ENCODE measurements around the gene RPL36AL.
"Not testable (repeated sequence)": the region's sequence is repeated elsewhere in the genome, so short reads cannot be mapped to it uniquely, and the experiment has no call there.

The RPL36AL gene

DNA sequence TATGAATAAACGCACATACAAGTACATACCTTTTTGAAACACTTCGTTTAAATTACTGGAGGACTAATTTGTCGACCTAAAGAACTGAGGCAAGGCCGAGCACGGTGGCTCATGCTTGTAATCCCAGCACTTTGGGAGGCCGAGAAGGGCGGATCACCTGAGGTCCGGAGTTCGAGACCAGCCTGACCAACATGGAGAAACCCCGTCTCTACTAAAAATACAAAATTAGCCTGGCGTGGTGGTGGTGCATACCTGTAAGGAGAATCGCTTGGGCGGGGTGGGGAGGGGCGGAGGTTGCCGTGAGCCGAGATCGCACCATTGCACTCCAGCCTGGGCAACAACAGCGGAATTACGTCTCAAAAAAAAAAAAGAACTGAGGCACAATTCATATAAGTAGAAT, 1.2 kb downstream of the RPL36AL start:
- DNase-seq = not testable (repeated sequence)

DNA sequence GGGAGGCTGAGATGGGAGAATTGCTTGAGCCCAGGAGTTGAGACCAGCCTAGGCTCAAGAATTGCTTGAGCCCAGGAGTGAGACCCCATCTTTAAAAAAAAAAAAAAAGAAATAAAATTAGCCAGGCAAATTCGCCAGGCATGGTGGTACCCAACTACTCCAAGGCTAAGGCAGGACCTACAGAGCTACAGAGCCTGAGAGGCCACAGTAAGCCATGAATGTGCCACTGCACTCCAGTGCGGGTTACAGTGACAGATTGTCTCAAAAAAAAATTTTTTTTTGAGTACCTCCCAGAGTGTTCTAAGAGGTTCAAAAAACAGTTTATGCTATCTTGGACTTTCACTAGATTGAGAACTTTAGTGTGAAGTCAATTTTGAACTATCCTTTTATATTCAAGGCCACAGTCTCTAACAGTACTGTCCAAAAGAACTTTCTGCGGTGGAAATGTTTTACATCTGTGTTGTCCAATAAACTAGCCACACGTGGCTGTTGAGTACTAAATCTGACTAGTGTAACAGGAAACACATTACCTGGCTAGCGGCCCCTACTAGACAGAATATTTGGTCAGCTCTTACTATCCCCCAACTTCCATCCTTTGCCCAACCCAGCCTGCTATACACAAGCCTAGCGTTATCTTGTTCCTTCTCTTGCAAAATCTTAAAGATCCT, 2.4 kb downstream of the RPL36AL start:
- no peak for DNase-seq

DNA sequence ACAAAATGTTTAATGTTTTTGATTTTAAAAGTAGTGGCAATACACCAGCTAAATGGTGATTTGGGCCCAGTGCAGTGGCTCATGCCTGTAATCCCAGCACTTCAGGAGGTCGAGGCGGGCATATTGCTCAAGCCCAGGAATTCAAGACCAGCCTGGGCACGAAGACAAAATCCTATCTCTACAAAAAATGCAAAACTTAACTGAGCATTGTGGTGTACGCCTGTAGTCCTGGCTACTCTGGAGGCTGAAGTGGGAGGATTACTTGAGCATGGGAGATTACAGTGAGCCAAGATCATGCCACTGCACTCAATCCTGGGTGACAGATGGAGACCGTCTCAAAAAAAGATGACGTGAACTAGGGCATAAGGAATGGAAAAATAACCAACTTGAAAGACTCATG, 4.7 kb downstream of the RPL36AL start:
- no peak for DNase-seq

DNA sequence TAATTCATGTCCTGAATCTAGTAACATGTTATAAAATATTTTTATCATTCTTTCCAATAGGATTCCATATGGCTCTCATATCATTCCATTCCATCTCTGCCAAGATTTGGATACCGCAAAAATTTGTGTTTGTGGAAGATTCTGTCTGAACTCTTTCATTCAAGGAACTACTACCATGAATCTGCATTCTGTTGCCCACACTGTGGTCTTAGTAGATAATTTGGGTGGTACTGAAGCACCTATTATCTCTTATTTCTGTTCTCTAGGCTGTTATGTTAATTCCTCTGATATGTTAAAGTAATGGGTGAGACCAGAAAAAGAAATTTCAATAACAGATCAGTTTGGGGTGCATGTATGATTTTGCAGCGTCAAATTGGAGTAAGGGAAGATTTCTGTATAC, 6.2 kb downstream of the RPL36AL start:
- DNase-seq = no peak

DNA sequence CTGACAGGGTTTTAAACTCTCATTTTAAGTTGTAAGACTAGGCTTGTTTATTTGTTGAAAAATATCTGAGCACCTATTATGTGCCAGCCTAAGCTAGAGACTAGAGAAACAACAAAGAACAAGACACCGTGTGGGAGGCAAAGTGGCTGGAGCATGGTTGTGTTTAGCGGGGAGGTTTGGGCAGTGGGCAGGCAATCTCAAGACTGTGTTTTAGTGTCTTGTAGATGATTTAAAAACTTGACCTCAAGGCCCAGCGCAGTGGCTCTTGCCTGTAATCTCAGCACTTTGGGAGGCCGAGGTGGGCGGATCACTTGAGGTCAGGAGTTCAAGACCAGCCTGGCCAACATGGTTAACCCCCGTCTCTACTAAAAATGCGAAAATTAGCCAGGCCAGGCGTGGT, 7.8 kb downstream of the RPL36AL start:
- no peak for DNase-seq

DNA sequence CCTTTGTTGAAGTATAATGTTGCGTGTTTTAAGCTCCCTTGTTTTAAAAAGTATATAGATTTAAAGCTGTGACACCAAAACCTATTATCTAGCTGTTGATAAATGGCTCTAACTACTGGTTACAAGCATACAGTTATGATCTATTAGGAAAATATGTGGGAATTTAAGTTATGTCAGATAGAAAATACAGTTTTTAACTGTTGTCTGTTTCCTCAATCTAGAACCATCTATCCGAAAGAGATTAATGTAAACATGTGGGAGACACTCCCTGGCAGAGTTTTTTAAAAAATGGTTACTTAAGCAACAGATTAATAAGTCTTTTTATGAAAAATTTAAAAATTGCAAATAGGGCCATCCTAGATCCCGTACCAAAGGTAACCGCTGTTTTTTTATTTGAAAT, 8.2 kb downstream of the RPL36AL start:
- no peak for DNase-seq

DNA sequence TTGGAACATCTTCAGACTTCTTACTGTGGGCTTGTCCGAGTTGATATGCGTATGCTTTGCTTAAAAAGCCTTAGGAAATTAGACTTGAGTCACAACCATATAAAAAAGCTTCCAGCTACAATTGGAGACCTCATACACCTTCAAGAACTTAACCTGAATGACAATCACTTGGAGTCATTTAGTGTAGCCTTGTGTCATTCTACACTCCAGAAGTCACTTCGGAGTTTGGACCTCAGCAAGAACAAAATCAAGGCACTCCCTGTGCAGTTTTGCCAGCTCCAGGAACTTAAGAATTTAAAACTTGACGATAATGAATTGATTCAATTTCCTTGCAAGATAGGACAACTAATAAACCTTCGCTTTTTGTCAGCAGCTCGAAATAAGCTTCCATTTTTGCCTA, 12.8 kb downstream of the RPL36AL start:
- no peak for DNase-seq

DNA sequence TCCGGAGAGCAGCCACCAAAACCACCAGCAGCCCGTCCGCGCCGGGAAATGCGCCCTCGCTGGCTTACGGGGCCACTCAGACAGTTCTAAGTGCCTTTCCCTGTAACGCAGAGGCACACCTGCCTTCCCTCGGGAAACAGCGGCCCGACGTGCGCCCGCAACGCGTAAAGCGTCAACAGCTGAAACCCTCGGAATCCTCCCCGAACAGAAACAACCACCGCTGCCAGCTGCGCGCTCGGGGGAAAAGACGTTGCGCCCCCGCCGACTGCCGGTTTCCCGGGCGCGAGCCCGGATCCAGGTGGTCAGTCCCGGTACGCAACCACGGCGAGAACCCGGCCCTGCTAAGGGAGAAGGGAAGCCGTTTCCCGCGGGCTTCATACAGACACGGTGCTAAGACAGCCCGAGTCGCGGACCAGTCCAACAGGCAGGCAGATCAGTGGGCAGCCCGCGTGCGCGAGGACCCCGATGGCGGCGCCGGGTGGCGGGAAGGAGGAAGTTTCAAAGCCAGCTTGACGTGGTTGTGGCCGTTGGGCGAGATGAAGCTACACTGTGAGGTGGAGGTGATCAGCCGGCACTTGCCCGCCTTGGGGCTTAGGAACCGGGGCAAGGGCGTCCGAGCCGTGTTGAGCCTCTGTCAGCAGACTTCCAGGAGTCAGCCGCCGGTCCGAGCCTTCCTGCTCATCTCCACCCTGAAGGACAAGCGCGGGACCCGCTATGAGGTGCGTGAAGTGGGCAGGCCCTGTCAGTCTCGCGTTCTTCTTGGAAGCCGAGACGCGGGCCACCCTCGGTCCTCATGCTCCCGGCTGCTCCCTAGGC, 21.7 kb downstream of the RPL36AL start, which contains the start of gene LRR1:
LRR1 (plus strand) TSS at position 456 of the 816 bp plus-strand sequence; CDS start at position 537, 81 bp downstream.
- DNase-seq = peak; percentile 83 to 88

DNA sequence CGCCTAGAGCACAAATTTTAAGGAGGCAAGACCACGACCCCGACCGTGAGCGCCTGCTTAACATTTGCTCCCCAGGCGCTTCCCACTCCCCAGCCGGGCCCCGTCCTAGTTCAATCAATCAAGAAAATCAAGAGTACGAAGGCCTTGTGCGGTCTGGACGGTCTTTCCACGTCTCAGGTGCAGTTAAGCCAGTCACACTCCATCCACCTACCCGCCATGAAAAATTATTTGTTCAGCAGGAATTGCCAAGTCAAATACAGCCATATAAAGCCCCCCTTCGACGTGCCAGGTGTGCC, 22.3 kb downstream of the RPL36AL start:
- DNase-seq = no peak

DNA sequence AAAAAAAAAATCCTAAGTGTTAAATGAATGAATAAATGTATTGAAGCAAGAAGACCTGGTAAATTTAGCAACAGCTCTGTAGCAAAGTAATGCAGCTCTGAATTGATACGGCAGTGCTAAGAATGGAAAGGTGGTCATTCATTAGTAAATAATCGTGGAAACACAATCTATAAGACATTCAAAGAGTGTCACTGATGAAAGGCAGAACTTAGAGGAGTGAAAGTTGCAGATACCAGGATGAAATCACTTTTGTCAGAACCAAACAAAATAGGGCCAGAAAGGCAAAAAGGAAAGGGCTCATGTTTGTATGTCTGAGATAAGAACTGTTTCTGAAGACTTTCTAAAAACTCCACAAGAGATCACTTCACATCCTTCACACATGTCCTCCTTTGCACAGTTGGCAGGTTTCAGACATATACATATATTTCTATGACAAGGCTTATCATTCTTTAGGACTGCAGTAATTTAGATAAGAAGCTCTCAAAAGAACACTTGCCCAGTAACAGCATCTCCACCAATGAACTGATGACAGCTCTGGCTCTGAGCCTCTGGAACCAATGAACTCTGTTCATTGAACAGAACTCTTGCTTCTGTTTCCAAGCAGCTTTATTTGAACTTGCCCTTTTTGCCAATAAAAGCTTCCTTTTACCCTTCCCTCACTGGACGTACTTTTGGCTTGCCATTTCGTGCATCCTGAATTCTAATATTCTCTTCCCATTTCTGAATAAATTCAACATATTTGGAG, 25.9 kb downstream of the RPL36AL start:
- peak in 1 of 2 donors; percentile 5 for DNase-seq

DNA sequence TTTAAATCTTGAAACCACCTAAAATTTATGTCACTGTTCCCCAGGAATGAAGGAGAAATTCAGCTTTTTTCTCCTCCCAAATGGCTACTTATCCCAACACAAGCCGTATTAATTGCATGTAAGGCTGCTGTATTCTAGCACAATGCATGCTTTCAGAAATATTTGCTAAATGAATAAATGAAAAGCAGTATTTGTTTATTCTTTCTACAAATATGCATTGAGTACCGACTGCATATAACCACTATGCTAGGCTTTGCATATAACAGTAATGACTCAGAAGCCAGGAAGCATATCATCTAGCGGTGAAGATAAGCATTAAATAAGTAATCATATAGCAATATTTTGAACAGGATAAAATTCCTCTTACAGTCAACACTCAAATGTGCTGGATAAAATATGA, 27.4 kb downstream of the RPL36AL start:
- no peak for DNase-seq

DNA sequence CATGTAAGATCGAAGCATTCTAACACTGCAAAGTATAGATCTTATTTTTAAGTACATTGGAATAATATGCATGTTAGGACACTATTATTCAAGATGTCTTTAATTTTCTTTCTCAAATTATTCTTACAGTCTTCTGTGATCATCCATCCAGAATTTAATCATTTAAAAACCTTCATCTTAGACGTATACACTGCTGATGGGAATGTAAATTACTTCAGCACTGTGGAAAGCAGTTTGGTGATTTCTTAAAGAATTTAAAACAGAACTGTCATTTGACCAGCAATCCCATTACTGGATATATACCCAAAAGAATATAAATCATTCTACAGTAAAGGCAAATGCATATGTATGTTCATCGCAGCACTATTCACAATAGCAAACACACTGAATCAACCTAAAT, 31.0 kb downstream of the RPL36AL start:
- DNase-seq = no peak

DNA sequence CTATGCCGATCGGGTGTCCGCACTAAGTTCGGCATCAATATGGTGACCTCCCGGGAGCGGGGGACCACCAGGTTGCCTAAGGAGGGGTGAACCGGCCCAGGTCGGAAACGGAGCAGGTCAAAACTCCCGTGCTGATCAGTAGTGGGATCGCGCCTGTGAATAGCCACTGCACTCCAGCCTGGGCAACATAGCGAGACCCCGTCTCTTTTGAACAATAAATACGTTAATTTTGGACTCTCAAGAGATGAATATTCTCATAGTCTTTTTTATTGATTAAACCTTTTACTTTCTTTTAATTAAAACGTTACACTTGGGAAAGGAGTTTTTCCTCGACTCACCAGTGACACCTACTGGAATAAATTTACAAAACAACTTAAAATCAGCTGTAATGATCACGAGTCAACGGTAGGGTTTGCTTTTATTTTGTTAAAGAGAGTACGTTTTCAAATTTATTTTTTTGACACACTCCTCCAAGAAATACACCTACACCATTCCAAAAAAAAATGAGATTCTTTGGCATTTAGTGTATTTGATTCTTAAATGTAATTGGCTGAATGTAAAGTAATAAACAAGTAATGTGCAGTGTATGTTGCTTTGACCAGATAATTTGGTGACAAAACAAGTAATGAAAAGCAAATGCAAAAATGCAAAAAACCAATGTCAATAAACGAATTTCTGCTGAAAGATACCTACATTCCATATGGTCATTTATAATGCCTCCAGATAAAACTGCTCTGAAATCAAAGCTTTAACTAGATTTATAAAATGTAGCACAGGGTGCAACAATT, 33.6 kb downstream of the RPL36AL start:
- DNase-seq = peak; percentile 36 to 87

DNA sequence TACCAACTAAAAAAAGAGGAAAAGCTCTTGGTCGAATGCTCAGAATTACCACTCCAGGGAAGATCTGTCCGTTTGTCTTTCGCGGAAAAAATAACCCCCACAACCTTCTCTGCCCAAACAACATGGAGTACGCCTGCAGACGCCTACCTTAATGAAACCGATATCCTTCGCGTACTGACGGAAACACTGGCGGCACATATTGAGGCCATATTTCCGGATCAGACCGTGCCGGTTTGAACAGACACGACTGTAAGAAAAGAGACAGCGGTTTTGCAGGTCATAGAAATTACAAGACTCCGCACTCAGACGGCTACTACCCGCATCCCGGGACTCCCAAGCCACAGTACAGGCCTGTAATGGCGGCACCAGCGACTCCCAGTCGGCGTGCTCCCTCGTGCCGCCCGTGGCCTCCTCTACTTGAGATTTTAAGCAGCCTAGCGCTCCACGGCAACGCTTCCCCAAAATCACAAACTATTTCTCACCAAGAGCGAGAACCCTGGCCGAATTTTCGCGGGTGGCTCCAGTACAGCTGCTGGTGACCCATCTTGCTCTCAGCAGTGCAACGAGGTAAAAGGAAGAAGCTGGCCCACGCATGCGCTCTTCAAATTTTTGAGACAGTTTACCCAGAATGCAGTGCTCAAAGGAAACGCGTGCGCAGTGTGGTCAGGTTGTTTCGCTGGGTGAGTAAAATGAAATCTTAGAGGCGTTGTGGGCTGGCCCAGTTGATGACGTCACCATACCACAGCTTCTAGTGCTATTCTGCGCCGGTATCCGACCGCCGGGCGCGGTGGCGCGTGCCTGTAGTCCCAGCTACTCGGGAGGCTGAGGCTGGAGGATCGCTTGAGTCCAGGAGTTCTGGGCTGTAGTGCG, 34.4 kb downstream of the RPL36AL start, which contains the start of gene RPS29:
RPS29 (minus strand) TSS at position 578 of the 870 bp plus-strand sequence; CDS start at position 544, 34 bp downstream.
- DNase-seq = peak; percentile 99

DNA sequence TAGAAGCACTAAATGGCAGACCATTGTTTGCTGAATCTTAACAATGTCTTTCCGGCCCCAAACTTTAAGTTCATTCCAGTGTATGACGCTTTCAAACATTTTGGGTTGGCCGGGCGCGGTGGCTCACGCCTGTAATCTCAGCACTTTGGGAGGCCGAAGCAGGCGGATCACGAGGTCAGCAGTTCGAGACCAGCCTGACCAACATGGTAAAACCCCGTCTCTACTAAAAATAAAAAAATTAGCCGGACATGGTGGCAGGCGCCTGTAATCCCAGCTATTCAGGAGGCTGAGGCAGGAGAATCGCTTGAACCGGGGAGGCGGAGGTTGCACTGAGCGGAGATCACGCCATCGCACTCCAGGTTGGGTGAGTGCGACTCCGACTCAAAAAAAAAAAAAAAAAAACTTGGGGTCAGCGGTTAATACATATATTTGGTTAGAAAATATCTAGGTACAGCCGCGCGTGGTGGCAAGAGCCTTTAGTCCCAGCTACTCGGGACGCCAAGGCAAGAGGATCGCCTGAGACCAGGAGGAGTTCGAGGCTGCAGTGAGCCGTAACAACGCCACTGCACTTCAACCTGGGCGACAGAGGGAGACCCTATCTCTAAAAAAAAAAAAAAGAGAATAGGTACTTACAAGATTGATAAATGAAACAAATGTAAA, 35.3 kb downstream of the RPL36AL start:
- peak; percentile 6 to 31 for DNase-seq

DNA sequence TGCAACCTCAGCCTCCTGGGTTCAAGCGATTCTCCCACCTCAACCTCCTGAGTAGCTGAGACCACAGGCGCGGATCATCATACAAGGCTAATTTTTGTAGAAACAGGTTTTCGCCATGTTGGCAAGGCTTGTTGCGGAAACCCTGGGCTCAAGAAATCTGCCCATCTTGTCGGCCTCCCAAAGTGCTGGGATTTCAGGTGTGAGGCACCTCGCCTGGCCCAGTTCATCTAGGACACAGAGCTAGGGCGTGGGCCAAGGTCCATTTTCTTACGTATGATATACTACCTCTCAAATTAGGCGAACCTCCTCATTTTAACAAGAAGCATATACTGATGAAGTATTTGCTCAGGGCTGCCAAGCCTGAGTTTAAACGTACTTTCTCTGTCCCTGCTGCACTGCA, 36.4 kb downstream of the RPL36AL start:
- no peak for DNase-seq

DNA sequence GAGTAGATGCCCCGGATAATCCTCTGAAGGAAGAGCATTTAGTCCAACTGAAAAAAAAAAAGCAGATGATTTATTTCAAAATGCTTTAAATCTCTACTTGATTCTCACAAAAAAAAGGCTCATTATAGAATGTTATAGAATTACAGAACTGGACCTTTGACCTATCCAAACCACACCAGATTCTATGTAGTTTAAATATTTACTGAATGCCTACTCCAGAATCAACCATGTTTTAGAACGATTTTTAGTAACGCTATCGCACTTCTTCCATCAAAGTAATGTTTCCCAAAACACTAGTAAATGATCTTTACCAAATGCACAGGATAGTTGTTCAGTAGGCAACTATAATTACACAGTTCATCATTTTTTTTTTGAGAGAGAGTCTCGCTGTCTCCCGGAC, 36.8 kb downstream of the RPL36AL start:
- no peak for DNase-seq

DNA sequence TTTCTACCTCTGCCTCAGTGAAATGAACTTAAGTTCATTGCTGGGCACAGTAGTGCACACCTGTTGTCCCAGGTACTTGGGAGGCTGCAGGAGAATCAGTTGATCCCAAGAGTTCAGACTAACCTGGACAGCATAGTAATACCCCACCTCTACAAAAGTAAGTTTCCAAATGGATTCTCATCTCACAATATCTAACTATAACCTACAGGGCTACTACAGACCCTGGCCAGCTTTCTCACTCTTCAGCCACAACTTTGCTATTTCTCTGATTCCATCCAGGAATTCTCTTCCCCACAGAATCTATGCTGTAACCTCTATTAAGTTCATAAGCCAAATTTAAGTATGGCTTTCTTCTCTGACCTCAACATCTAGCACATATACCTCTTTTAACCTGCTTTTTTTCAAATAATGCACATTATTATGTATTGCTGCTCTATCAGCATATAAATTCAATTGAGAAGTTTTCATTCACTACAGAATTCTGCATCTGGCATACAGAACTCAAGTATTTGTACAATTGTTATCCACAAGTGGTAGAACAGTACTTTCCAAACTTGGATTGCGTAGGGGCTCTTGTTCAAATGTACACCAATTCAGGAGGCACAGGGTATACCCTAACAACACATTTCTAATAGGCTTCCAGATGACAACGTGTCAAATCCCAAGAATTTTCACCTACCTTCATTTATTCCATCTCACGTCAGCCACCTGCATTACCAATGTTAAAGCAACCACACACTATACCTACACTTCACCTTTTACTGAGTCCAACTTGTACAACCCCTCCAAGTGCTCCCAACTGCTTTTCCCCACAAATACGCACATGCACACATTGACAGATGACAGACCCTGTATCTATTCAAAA, 38.1 kb downstream of the RPL36AL start:
- DNase-seq = no peak

DNA sequence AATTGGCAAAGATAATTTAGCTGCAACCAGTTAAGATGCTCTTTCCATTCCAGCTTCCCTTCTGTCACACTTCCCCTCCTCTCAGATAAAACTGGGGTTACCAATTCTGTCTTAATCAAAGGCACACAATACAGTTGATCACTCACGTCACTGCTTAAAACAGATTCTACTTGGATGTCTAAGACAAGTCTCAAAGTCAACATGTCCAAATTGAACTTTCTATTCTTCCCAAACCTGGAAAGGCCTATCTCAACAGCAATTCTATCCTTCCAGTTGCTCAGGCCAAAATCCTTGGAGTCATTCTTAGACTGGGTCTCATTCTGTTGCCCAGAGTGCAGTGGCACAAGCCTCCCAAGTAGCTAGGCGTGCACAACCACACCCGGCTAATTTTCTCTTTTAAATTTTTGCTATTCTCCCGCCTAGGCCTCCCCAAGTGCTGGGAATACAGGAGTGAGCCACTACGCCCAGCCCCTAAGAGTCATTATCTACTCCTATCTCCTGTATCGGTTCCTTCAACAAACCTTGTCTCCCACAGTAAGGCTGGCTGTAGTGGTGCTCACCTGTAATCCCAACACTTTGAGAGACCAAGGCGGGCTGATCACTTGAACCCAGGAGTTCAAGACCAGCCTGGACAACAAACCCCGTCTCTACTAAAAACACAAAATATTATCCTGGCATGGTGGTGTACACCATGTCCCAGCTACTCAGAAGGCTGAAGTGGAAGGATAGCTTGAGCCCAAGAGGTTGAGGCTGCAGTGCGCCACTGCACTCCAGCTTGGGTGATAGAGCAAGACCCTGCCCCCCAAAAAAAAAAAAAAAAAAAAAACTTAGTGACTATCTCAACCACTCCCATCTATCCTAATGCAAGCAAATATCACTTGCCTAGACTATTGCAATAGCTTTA, 39.0 kb downstream of the RPL36AL start:
- DNase-seq = no peak
